Tibial artery (tissue), 4 donors: ENCODE data around the gene WDR64.
"Not testable (repeated sequence)": the region's sequence is repeated elsewhere in the genome, so short reads cannot be mapped to it uniquely, and the experiment has no call there.

Experiments used
- DNase-seq, 2 donors: peaks; one replicate each; pipeline ENCODE4 v3.0.0-alpha.2; 2019
- H3K27ac ChIP-seq, 2 donors: fragments of 200-600 bp; sonication (generic) in 1 of 2; 1 replicate in 1 of 2; 2 replicates in 1 of 2; pipeline ENCODE4 v1.5.1; 2018 to 2019; ENCODE audit warnings: mild to moderate bottlenecking in 1 of 2
- H3K27me3 ChIP-seq, 2 donors: fragments of 200-600 bp; sonication (generic) in 1 of 2; one replicate each; pipeline versions ENCODE4 v1.5.1 to v1.6.0; 2016 to 2019
- H3K36me3 ChIP-seq, 3 donors: fragments of 200-600 bp; sonication (generic) in 2 of 3; one replicate each; pipeline ENCODE4 v1.5.1; 2016 to 2019; ENCODE audit warnings: mild to moderate bottlenecking in 2 of 3
- H3K4me1 ChIP-seq, 4 donors: fragments of 200-600 bp; sonication (generic) in 2 of 4; 1 replicate in 3 of 4; 2 replicates in 1 of 4; pipeline ENCODE4 v1.5.1; 2016 to 2019
- H3K4me3 ChIP-seq, 2 donors: fragments of 200-600 bp; sonication (generic) in 1 of 2; 1 replicate in 1 of 2; 2 replicates in 1 of 2; pipeline ENCODE4 v1.5.1; 2018 to 2019; ENCODE audit warnings: mild to moderate bottlenecking in 2 of 2
- H3K9me3 ChIP-seq, 3 donors: fragments of 200-600 bp; sonication (generic) in 1 of 3; one replicate each; pipeline ENCODE4 v1.5.1; 2016 to 2019
- intact Hi-C: fragments of 100-400 bp; cut with DNase I; formaldehyde crosslinking; loops from one replicate; pipeline ENCODE4 v1.15.0; 2023; ENCODE audit warnings: low total_unique reads
- TF ChIP-seq, protein P1 (sequence below), 2 experiments: fragments of 200-600 bp in 1 of 2; fragments of 450-650 bp in 1 of 2; IDR thresholded peaks; one replicate each; pipeline ENCODE4 v1.5.1; 2017 to 2019; ENCODE audit warnings: antibody characterized with exemption in 2 of 2, mild to moderate bottlenecking in 1 of 2, moderate library complexity in 1 of 2

The WDR64 gene

DNA sequence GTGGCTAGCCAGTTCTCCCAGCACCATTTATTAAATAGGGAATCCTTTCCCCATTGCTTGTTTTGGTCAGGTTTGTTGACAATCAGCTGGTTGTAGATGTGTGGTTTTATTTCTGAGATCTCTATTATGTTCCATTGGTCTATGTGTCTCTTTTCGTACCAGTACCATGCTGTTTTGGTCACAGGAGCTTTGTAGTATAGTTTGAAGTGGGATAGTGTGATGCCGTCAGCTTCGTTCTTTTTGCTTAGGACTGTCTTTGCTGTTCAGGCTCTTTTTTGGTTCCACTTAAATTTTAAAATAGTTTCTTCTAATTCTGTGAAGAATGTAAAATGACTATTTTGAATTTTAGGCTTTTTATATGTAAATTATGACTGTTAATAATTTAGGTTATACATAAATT lies 68.9 kb downstream of the WDR64 start:
- Histone ChIP-seq H3K27me3 (peaks cover 0 to 3% of the 10 kb centered on the region in 2 donors), H3K9me3 (no peaks in the 10 kb centered on the region), H3K27ac (no peak overlapping the region), H3K4me3 (no peak overlapping the region), H3K4me1 (no peaks in the 10 kb centered on the region), H3K36me3 (no peaks in the 10 kb centered on the region)
- TF ChIP-seq, protein P1, sequence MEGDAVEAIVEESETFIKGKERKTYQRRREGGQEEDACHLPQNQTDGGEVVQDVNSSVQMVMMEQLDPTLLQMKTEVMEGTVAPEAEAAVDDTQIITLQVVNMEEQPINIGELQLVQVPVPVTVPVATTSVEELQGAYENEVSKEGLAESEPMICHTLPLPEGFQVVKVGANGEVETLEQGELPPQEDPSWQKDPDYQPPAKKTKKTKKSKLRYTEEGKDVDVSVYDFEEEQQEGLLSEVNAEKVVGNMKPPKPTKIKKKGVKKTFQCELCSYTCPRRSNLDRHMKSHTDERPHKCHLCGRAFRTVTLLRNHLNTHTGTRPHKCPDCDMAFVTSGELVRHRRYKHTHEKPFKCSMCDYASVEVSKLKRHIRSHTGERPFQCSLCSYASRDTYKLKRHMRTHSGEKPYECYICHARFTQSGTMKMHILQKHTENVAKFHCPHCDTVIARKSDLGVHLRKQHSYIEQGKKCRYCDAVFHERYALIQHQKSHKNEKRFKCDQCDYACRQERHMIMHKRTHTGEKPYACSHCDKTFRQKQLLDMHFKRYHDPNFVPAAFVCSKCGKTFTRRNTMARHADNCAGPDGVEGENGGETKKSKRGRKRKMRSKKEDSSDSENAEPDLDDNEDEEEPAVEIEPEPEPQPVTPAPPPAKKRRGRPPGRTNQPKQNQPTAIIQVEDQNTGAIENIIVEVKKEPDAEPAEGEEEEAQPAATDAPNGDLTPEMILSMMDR (IDR thresholded peaks at IDR 0.05) = no peak
- intact Hi-C loops = no loop called here
- no peak for DNase-seq

DNA sequence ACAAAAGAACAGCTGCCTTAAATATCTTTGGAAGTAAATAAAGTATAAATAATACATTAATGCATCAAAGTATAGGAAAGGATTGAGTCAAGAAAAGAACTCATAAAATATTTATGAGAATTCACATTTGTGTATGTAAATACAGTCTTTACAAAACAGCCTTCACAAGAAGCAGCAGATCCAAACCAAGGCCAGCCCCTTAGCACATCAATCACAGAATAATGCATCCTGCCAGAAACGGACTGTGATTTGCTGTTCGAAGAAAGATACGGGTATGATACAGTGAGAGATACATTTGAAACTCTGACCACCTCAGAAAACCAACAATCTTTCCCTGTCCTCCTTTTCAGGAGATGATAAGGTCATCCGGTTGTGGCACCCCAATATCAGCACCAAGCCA lies 70.9 kb downstream of the WDR64 start:
- Histone ChIP-seq H3K4me1 (no peaks in the 10 kb centered on the region), H3K27ac (no peak overlapping the region), H3K9me3 (no peaks in the 10 kb centered on the region), H3K27me3 (peaks cover 0 to 3% of the 10 kb centered on the region in 2 donors), H3K4me3 (no peak overlapping the region), H3K36me3 (no peaks in the 10 kb centered on the region)
- intact Hi-C loops = no loop called here
- TF ChIP-seq, protein P1 (IDR thresholded peaks at IDR 0.05) = no peak
- no peak for DNase-seq

DNA sequence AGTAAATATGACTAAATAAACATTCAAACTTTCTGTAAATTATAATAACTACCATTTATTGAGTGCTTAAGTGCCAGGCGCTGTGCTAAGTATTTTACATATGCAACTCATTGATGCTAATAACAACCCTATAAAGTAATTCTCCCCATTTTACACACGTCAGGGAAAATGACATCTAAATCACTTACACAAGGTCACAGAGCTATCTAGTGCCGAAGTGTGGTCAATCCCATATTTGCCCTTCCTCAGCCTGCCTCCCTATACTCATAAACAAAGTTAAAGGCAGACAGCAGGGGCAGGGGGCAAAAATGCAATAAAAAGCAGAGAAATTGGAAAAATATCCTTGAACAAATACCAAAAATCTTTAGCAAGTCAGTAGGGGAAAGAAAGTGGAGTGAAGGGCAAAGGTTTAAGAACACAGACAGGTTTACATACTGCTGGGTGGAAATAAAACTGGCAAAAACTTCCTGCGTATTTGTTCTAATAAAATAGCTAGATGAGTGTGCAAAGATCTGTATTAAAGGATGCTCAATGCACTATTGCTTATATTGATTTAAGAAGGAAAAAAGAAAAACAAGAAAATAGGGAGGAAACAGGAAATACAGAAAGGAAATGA lies 72.8 kb downstream of the WDR64 start:
- H3K27ac ChIP-seq = no peak overlapping the region
- TF ChIP-seq, protein P1 (IDR thresholded peaks at IDR 0.05) = no peak
- H3K4me3 ChIP-seq = no peak overlapping the region
- no peaks in the 10 kb centered on the region for H3K9me3 ChIP-seq
- DNase-seq = no peak
- intact Hi-C loops = no loop called here
- no peaks in the 10 kb centered on the region for H3K36me3 ChIP-seq
- H3K4me1 ChIP-seq = no peaks in the 10 kb centered on the region
- no peaks in the 10 kb centered on the region for H3K27me3 ChIP-seq

DNA sequence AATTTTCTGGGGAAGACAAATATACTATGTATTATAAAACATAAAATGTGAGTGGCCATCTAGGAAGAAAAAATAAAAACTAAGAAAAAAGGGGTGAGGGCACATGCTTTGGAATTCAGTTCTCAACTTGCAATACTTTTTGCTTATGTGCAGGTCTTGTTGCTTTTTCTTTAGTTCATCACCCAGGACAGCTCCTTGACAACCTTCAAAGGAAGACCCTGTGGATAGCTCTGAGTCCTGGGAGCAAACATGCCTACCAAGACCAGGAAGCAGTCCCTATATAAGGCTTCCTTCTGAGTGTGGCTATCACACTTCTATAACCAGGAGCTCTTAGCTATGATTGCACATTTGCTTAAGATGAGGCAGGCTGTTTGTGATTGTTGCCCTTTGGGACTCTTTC lies 78.0 kb downstream of the WDR64 start:
- Histone ChIP-seq H3K27me3 (no peaks in the 10 kb centered on the region), H3K4me3 (no peak overlapping the region), H3K4me1 (no peaks in the 10 kb centered on the region), H3K36me3 (no peaks in the 10 kb centered on the region), H3K27ac (no peak overlapping the region), H3K9me3 (no peaks in the 10 kb centered on the region)
- DNase-seq = no peak
- TF ChIP-seq, protein P1 (IDR thresholded peaks at IDR 0.05) = no peak
- intact Hi-C loops = no loop called here

DNA sequence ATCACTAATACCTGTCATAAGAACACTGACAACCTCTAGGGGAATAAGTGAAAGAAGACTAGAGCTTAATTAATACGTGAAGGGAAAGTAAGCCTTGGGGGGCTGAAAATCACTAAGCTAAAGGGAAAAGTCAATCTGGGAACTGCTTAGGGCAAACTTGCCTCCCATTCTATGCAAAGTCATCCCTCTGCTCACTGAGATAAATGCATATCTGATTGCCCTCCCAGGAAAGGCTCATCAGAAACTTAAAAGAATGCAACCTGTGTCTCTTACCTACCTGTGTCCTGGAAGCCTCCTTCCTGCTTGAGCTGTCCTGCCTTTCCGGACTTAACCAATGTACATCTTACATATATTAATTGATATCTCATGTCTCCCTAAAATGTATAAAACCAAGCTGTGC lies 81.8 kb downstream of the WDR64 start:
- H3K4me1 ChIP-seq = no peaks in the 10 kb centered on the region
- DNase-seq = no peak
- no peak overlapping the region for H3K27ac ChIP-seq
- intact Hi-C loops = no loop called here
- no peaks in the 10 kb centered on the region for H3K36me3 ChIP-seq
- TF ChIP-seq, protein P1 (IDR thresholded peaks at IDR 0.05) = no peak
- H3K27me3 ChIP-seq = no peaks in the 10 kb centered on the region
- no peaks in the 10 kb centered on the region for H3K9me3 ChIP-seq
- no peak overlapping the region for H3K4me3 ChIP-seq

DNA sequence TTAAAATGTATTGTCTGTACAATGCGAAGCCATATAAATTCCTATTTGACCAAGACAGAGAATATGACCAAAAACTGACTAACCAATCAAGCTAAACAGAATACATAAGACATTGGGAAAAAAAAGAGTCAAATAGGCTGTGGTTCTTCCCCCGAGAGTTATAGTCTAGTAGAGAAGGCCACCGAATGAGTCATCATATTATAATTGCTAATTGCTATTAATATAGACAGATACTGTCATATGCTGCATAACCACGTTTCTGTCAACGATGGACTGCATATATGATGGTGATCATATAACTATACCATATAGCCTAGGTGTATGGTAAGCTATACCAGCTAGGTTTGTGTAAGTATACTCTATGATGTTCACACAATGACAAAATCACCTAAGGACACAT lies 82.5 kb downstream of the WDR64 start:
- Histone ChIP-seq H3K4me3 (no peak overlapping the region), H3K27me3 (no peaks in the 10 kb centered on the region), H3K36me3 (no peaks in the 10 kb centered on the region), H3K27ac (no peak overlapping the region), H3K9me3 (no peaks in the 10 kb centered on the region), H3K4me1 (no peaks in the 10 kb centered on the region)
- intact Hi-C loops = no loop called here
- no peak for DNase-seq
- TF ChIP-seq, protein P1 (IDR thresholded peaks at IDR 0.05) = no peak

DNA sequence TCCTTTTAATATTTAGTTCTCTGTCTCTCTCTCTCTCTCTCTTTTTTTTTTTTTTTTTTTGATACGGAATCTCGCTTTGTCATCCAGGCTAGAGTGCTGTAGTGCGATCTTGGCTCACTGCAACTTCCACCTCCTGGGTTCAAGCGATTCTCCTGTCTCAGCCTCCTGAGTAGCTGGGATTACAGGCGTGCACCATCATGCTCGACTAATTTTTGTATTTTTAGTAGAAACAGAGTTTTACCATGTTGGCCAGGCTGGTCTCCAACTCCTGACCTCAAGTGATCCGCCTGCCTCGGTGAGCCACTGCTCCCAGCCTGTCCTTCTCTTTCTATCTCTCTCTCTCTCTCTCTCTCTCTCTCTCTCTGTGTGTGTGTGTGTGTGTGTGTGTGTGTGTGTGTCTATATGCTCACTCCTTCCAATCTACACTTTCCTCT lies 83.4 kb downstream of the WDR64 start:
- H3K27me3 ChIP-seq, H3K9me3 ChIP-seq, DNase-seq, H3K4me1 ChIP-seq, H3K27ac ChIP-seq, H3K36me3 ChIP-seq, H3K4me3 ChIP-seq, intact Hi-C loops: not testable (repeated sequence)
